Fibroblast of the conjunctiva (primary cell): ENCODE results near the gene REPIN1.
"Not testable (repeated sequence)": the region's sequence is repeated elsewhere in the genome, so short reads cannot be mapped to it uniquely, and the experiment has no call there.

Source experiments
- DNase-seq: peaks from one replicate; pipeline ENCODE4 v3.0.0-alpha.2; 2010; ENCODE audit warnings: low read depth

REPIN1 gene

DNA sequence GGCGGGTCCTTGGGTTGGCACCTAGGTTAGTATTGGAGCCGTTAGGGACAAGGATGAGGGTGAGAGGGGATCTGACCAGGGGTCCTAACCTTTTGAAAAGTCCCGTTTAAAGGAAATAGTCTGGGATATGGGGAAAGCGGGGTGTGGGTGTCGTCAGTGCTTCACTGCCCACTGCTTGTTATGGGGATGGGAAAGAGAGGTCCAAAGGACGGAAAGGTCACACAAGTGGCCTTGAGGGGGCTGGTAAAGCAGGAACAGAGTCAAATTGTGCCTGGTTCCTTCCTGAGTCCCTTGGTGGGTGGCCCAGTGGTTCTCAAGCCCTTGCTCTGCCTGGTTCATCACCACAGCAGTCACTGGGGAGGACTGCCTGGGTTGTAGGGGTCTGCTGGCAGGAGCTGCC, 7.9 kb downstream of the REPIN1 start:
- no peak for DNase-seq

DNA sequence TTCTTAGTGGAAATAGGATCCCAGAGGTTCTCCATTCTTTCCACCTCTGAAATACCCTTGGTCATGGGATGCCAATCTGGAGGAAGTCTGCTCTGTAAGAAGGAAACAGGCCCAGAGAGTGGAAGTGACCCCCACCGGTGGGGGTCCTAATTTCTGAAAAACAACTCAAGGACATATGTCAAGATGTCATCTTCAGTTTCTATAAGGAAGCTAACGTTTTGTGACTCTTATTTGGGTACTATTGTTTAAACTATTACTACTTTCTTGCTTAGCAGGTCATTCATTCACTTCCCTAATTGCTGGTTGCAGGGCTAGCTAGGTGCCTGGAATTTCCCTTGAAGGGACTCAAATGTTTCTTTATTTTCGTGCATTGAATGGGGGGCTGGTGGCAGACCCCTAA, 8.6 kb downstream of the REPIN1 start:
- DNase-seq: no peak

DNA sequence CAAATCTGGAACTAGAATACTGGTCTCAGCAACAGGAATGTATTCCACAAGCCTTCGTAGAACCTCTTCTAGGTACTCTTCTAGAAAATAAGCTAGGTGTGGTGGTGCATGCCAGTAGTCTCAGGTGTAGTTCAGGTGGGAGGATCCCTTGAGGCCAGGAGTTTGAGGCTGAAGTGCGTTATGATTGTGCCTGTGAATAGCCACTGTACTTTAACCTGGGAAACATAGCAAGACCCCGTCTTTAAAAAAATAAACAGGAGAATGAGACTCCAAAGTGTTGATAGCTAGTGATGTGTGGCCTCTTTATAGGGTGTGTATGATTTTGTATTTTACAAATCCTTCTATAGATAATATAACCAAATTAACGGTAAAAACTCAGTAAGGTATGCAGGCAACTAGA, 9.0 kb downstream of the REPIN1 start:
- no peak for DNase-seq

DNA sequence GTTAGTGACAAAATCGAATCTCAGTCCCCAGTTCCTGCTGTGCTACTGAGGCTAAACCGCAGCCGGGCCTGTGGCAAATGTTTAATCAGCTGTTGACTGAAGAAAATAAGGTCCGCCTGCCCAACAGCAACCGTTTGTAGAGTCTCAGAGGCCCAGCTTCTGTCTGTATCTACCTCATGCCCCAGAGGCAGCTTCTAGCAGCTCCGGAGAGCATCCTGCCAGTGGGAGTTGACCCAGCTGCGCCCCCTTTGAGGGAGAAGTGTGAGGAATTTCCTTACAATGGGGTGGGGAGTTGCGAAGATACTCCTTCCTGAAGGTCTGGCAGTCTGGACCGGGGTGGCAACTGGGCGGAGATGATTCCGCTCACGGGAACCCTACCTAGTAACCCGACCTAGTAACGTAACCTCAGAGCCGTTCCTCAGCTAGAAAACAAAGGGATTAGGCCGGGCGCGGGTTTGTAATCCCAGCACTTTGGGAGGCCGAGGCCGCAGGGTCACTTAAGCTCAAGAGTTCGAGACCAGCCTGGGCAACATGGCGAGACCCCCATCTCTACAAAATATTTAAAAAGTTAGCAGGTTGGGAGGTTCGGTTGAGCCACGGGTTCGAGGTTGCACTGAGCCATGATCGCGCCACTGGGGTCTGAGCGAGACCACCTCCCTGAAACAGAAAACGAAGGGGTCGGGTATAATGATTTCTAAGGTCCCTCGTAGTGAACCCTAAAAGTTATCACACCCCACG, 9.7 kb downstream of the REPIN1 start:
- DNase-seq: no peak

- peak; percentile 84 for DNase-seq
Measured at GRCh38 chr7:150378853-150379440, 10.3 kb downstream of the REPIN1 start, which contains the start of gene ZNF775. Gene ZNF775, plus strand, starts transcription at chr7:150379330. Its CDS starts 9,141 bp downstream, at chr7:150388471.

GRCh38 chr7:150379441-150380379, 11.1 kb downstream of the REPIN1 start:
- no peak for DNase-seq

DNA sequence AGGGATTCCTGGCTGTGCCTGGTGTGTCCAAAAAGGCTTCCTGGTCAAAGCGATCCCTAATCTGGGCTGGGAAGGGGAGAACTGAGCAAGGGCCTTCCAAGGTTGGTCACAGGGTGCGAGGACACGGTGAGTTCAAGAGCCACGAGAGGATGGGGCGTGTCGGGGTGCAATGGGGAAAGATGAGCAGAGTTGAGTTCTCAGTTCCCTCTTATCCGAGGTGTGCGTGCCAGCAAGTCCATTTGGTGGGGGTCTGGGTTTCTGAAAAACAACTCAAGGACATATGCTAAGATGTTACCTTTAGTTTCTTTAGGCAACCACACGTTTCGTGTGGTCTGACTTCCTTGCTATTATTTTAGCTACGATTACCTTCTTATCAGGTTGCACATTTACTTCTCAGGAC, 11.8 kb downstream of the REPIN1 start:
- DNase-seq: no peak

- DNase-seq: no peak
Measured at GRCh38 chr7:150381096-150381495, 12.5 kb downstream of the REPIN1 start.

DNA sequence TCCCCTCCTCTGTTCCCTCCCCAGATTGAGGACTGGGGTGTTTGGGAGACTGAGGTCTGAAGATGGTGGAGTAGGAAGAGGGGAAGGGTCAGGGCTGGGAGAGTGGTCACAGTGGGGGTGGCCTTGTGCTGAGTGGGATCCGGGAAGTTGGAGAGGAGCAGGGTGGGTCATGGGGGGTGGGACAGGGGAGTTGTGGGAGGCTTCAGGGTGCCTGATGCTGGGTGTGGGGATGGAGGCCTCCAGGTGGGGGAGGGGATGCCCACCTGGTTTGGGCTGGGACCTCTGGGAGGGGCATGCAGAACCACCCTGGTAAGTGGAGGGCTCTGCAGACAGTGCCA, 13.1 kb downstream of the REPIN1 start:
- DNase-seq: no peak

GRCh38 chr7:150382123-150382843, 13.7 kb downstream of the REPIN1 start:
- DNase-seq: no peak

- DNase-seq: no peak
Measured at GRCh38 chr7:150382844-150383225, 14.2 kb downstream of the REPIN1 start.

DNA sequence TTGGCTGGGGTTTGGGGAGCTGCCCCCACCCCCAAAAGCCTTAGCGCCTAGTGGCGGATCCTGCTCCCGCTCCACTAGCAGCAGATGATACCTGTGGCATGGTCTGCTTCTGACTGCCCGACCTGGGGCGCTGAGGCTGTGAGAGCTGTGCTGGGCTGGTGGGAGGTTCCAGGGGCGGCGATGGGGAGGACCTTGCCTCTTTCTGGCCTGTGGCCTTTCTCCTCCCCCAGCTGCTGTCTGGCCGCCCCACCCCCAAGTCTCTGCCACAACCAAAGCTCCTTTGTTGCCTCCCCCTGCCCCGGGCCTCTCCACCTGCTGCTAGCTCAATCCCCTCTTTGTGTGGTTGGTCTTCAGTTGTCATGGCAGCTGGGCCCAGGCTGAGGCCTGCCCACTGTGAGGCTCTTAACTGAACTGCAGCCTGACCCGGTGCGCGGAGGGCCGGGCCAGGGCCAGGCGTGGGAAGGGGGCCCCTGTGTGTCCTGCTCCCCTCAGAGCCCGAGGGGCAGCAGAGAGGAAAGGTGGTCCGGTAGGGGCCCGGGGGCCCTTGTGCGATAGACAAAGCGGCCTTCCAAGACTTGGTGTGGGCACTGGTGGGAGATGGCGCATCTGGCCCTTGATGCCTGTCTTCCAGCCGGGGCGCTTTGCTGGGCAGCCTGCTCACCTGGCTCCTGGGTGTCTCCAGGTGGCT, 15.2 kb downstream of the REPIN1 start:
- DNase-seq: no peak

GRCh38 chr7:150384406-150385301, 16.0 kb downstream of the REPIN1 start:
- DNase-seq: no peak

- DNase-seq: no peak
Measured at GRCh38 chr7:150385302-150385723, 16.7 kb downstream of the REPIN1 start.

DNA sequence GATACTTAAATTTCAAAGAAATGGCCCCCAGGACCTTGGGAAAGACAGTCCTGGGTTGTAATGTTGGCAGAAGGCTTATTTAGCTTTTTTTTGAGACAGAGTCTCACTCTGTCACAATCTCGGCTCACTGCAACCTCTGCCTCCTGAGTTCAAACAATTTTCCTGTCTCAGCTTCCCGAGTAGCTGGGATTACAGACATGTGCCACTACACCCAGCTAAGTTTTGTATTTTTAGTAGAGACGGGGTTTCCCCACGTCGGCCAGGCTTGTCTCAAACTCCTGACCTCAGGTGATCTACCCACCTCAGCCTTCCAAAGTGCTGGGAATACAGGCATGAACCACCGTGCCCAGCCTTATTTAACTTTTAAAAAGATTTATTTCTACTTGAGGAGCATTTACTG, 17.3 kb downstream of the REPIN1 start:
- DNase-seq: not testable (repeated sequence)

DNA sequence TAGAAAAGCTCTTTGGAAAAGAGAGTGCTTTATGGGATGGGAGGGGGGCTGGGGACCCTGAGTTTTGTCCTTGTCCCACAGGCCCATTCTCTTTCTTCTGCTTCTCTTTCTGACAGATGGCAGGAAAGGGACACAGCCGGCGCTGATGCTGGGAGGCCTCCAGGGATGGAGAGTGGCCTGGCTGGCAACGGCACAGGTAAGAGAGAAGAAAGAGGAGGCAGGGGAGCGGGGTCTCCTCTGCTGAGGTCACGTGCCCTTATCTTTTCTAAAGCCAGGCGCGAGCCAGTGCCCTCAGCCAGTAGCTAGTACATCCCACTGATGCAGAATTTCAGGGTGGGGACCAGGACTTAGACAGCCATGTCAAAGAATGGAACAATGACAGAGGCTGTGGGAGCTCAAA, 19.7 kb downstream of the REPIN1 start:
- no peak for DNase-seq

GRCh38 chr7:150388709-150389531, 20.3 kb downstream of the REPIN1 start:
- no peak for DNase-seq

- no peak for DNase-seq
Measured at GRCh38 chr7:150389532-150389816, 20.9 kb downstream of the REPIN1 start.

DNA sequence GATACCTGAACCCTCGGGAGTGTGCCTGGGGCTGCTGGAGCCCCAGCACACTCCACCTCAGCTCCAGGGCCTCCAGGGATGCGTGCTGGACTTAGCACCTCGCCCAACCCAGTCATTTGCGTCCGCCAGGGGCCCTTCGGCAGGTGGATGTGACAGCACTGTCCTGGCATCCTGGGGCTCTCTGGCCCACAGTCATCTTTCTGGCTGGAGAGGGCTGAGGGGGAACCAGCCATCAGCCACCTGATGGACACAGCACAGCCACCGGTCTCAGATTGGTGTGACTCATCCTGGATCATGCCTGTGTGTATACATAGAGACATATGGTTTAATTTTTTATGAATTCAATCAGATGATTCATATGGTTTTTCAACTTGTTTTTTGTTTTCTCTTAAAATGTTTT, 21.6 kb downstream of the REPIN1 start:
- no peak for DNase-seq

- no peak for DNase-seq
Measured at GRCh38 chr7:150393325-150393724, 24.7 kb downstream of the REPIN1 start.
